Stimulated activated CD4-positive, alpha-beta T cell treated with anti-CD3 and anti-CD28 coated beads, TNF-alpha, amount 100 ng/mL, for 48 hours (primary cell): ENCODE measurements around the gene PRKAG2.

Experiments
- DNase-seq, 3 donors: peaks; one replicate each; pipeline ENCODE4 v3.0.0-alpha.2; 2020; ENCODE audit warnings: low read depth in 3 of 3

The PRKAG2 gene

DNA sequence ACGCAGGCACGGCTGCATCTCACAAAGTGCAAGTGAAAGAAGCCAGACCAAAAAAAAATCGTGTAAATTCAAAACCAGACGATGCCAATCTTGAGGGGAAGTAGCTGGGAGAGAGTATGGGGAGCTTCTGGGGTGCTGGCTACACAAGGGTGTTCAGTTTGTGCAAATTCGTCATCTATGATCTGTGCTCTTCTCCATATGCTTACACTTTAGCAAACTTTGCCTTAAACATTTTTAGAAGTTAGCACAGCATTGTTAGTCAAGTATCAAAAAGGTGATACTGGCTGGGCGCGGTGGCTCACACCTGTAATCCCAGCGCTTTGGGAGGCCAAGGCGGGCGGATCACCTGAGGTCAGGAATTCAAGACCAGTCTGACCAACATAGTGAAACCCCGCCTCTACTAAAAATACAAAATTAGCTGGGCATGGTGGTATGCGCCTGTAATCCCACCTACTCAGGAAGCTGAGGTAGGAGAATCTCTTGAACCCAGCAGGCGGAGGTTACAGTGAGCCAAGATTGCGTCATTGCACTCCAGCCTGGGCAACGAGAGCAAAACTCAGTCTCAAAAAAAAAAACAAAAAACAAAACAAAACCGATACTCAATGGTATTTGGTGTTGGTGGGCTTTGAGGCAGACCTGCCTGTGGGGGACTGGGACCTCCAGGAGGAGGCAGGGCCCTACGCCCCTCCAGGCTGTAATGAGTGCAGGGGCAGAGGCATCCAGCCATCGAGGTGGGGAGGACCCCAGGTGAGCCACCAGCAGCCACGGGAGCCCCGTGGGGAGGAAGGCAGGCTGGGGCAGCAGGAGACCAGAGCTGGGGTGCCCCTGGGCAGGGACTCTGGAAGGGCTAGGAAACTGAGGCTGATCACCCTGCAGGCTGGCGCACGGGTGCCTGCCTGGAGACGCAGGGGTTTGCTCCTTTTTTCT, 150.0 kb downstream of the PRKAG2 start:
- no peak for DNase-seq

DNA sequence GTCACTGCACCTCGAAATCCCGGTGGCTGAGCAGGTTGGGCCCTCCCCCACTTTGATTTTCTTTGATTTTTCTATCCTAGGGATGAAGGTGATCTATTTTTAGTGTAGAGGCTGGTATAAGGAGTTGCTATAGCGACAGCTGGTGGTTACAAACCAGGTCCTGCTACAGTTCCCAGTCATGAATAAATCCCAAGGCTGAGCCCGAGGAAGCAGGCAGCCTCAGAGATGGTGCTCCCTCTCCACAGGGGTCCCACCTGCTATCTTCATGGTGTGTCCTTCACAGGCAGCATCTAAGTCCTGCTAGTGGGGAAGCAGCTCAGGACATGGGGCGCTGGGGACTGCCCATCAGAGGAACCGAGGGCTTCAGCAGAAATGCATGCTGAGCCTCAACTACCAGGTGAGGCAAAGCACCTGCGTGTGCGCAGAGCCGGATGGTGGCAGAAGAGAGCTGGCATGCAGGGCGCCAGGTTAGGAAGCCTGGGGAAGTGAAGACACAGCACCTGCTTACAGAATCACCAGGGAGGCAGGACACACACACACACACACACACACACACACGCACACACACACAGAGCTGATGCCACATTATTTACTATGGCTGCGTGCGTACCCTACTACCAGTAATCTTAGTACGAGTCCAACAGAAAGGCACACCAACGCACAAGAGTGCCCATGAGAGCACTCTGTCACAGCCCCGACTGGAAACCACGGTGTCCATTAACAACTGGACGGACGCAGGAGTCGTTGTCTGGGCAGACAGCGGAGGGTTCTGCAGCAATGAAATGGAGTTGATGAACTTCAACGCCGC, 150.9 kb downstream of the PRKAG2 start:
- DNase-seq: no peak

DNA sequence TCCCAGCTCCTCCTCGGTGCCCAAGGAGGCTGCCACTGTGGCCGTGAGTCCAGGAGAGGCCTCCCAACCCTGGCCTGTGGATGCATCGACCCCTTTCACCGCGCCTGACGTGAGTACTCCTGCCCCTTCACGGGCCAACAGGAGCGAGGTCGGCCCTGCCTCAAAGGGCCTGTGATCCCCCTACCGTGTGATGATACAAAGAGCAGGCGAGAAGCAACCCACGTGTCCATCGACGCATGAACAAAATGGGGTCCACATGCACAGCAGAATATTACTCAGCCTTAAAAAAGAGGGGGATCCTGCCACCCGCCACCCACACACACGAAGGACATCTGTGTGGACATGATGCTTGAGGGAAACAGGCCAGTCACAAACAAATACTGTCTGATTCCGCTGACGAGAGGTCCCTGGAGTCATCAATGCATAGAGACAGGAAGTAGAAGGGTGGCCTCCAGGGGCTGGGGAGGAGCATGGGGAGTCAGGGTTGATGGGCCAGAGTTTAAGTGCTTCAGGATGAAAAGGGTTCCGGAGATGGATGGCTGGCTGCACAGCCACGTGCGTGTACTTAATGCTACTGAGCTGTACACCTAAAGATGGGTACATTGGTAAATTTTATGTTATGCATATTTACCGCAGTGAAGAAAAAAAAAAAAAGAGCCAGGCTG, 151.9 kb downstream of the PRKAG2 start:
- no peak for DNase-seq

DNA sequence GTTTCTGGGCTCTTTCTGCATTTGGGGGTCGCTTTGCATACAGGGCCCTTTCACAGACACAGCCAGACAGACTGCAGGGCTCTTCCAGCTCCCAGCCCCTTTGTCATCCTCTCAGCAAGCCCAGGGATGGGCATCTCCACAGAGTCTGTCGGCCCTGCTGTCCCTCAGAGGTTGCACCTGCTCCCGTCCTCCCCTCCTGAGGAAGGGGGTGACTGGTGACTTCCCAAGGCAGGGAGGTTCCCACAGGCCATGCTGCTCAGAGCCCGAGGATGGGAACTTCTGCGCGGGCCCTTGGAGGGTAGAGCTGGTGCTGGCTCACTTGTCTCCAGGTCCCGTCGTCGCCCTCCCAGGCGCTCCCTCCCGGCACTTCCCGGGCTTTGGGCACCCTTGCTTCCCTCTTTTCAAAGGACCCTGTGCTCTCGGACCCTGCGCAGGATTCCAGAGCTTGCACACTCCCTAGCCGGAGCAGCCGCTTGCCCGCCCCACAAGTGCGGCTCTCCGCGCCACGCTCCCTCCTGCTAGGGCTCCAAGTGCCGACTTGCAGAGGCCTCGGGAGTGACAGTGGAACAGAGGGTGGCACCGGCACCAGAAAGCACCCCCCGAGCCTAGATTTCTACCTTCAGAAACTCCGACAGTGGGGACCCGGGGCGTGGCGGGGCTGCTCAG, 152.5 kb downstream of the PRKAG2 start:
- DNase-seq: no peak

DNA sequence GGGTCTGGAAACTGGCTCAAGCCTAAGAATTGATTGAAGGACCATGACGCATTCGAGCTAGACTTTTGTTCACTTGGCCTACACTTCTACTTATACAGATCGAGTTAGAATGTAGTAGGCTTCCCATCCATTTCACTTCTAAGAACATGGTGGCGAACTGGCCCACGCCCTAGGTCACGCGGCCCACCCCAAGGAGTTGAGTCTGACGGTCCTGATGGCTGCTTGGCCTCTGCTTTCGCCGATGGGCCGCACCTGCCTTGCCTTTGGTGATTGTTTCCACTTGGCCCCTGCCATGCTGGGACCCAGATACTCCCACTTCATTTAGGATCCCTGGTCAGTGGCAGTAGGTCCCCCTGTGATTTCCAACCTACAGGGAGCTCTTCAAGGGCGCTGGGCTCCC, 153.6 kb downstream of the PRKAG2 start:
- DNase-seq: no peak

DNA sequence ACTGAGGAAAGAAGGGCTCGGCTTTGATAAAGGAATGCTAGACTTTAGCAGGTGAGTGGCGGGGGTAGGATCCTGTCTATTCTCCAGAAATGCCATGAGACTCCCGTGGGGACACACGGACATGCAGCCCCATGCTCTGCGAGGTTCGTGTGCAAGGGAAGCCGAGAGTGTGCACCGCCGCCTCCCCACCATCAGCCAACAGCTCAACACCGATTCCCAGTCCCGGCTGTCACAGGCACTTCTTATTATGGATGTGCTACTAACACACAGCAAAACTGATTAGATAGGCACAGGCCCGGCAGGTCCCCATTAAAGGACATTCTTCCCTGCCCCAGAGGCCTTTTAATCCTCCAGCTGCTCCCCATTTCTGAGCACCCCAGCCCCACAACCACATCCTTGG, 154.4 kb downstream of the PRKAG2 start:
- DNase-seq: no peak

DNA sequence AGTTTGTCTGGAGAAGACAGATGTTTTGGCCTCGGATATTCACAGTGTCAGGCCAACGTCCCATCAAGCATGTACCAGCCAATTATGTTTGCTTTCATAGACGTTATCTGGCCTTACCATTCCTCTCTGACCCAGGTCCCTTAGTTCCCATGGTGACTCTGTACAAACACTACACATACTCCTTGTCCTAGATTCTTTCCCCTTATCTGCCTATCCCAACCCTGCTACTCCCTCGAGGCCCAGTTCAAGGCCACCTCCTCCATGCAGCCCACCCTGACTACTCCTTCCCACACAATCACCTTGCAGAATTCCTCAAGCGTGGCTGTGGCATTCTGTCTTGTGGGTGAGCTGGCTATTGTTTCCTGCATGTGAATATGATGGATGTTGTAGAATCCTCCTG, 155.2 kb downstream of the PRKAG2 start:
- DNase-seq: no peak

DNA sequence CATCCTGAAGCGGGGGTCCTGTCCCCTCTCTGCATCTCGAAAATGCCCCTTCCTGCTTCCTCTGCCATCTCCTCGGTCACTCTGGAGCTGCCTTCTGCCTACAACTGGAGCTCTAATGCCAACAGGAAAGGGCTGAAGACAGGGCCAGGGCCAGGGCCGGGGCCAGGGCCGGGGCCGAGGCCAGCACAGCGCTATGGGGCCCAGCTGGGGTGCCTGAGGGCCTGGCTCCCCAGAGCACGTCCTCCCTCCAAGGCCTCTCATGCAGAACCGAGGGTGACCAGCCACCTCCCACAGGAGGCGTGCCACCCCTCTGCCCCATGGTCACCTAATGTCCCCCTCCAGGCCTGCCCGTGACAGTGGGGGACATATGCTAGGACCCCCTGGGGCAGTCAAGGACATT, 155.7 kb downstream of the PRKAG2 start:
- DNase-seq: no peak

DNA sequence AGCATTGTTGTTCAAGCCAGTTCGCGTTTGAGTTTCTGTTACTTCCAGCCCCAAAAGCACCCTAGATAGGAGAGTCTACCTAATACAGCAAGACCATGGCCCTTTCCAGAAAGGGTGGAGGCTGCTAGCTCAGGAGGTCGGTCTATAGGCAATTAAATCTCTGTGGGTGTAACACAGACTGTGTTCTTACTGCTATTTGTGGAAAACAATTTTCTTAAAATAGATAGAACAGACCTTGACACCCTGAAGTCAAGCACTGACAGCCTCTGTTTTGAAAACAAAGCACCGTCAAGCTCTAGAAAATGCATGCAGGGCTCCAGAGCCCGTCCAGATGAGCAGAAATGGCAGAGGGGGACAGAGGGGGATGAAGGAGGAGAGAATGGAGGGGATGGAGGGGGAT, 156.6 kb downstream of the PRKAG2 start:
- no peak for DNase-seq

DNA sequence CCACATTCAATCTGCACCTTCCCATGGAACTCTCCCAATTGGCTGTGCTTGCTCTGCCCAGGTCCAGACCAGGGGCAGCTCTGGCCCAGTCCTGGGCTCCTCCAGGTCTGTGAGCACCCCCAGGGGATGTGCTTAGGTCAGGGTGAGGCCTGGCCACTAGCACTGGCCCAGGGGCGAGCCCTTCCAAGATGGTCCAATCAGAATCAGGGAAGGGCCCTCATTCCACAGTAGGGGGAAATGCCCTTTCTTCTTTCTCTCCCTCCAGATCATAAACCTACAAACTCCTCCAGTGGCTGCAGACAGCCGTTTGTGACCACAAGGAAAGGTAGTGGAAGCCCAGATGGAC, 157.0 kb downstream of the PRKAG2 start:
- no peak for DNase-seq

DNA sequence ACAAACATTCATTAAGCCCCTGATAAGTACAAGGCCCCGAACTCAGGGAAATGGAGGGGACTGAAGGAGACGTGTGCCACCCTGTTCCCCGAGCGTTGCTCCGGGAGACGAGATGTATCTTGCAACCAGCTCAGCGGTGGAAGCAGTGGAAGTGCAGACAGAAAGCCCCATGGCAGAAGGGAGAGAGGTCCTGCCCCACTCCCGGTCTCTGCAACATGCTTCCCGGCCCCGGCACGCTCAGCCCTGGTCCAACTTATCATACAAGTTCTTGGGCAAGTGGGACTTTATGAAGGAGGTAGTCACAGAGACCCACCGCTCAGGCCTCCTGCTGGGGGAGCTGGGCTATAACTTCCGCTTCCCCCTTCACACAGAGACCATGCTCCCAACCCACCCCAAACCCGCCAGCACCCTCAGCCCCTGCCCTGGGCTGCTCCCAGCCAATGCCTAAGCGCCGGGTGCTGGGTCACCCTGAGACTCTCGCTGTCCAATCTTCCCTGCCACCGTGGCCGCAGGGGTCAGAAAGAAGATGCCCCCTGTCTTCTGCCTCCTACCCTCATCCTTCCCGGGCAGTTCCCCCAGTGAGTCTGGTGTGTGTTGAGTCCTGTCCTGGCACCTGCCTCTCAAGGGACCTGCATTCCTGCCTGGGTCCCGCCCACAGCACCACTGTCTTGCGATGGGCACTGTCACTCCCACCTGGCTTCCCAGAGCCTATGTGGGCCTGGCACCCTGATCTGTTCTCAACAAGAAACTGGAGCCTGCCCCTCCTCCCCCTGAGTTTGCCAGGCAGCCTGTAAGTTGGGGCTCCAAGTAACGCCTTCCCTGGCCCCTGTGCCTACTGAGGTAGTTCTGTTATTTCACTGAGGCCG, 157.7 kb downstream of the PRKAG2 start:
- no peak for DNase-seq

DNA sequence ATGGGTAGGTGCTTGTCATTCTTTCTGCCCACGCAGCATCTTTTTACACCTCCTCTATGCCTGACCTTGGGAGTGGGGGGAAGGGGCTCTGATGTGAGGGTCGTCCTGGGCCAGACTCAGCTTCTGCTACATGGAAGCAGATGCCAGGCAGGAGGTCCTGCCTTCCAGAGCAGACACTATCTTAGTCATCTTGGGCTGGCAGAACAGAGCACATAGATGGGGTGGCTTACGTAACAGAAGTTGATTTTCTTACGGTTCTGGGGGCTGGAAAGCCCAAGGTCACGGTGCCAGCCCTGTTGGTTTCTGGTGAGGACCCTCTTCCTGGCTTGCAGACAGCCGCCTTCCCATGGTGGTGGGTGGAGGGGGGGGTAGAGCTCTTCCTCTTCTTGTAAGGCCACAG, 159.0 kb downstream of the PRKAG2 start:
- no peak for DNase-seq

DNA sequence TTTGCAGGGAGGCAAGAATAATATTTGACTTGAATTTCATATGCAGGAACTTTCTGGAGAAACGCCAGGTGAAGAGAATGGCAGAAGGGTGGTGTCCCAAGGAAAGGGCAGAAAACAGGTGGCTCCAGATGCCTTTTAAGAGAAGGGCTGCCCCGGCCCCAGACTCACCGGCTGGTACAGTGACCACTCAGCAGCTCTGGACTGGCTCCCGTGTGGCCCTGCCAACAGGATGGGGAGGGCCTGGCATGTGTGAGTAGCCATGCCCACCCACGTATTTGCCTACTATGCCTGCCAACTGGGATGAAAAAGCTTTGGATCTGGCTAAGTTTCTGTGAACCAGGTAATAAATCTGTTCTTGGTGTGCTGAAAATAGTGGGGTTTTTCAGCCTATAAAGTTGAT, 159.5 kb downstream of the PRKAG2 start:
- DNase-seq: no peak

DNA sequence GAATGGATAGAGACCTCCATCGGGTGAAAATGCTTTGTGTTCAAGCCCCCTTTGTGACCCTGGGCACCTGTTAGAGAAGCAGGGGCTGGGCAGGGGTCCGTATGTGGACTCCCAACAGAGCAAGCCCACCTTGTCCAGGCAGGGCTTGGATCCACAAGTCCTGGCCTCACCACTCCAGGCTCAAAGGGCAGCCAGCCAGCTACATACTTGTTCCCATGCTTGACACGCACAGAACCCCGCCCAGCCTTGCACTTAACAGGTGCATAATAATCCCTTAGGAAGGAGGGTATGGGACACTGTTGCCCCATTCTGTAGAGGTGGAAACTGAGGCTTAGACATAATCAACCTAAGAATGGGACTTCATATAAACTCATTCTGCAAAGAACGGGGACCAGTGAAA, 160.6 kb downstream of the PRKAG2 start:
- DNase-seq: no peak

DNA sequence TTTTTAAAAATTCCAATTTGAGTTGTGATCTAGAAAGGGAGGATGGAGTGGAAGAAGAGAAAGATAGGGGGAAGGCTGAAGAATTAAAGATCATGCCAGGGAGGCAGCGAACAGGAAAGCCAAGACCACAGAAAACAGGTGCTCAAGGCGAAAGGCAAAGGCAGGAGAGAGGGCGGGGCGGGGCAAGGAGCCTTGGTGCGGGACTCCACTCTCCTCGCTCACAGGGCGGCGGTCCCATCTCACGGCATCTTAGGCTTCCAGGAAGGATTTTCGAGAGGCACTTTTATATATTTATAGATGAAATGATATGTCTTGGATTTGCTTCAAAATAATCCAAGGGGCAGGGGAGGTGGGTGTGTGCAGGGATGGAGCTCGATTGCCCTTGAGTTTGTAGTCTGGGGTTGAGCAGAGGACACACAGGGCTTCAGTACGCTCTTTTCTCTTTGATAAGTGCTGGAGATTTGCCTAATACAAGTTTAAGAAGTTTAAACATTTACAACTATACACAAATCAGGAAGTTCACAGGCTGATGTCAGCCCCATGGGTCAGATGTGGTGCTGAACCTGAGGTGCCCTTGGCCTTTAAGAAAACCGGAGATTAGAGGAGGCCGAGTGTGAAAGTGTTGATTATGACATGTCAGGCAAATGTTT, 161.1 kb downstream of the PRKAG2 start:
- DNase-seq: no peak

DNA sequence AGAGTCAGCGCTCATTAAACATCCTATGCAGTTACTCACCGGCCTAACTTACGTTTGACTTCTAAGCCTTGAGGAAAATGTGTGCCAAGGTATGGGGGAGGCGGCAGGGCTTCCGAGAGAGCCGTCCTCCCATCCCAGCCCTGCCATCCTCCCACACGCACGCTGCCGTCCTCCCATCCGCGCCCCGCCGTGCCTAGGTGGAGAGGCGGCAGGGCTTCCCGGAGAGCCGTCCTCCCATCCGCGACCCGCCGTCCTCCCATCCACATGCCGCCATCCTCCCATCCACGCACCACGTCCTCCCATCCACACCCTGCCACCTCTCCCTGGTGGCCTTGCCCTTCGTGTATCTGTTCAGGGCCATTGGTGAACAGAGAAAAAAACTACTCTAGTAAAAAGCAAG, 162.7 kb downstream of the PRKAG2 start:
- no peak for DNase-seq

DNA sequence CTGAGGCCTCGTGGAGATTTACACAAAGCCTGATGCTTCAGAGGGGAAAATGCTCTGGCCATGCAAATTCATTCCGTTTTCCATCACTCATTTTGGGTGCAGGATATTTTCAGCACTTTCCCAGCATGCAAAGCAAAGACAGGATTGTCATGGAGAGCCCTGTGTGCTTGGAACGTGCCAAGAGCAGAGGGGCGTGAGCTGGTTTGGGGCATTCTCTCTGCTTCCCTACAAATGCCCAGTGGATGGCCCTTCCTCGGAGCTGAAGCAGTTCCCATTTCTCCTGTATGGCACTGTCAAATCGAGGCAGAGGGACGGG, 164.1 kb downstream of the PRKAG2 start:
- DNase-seq: no peak

DNA sequence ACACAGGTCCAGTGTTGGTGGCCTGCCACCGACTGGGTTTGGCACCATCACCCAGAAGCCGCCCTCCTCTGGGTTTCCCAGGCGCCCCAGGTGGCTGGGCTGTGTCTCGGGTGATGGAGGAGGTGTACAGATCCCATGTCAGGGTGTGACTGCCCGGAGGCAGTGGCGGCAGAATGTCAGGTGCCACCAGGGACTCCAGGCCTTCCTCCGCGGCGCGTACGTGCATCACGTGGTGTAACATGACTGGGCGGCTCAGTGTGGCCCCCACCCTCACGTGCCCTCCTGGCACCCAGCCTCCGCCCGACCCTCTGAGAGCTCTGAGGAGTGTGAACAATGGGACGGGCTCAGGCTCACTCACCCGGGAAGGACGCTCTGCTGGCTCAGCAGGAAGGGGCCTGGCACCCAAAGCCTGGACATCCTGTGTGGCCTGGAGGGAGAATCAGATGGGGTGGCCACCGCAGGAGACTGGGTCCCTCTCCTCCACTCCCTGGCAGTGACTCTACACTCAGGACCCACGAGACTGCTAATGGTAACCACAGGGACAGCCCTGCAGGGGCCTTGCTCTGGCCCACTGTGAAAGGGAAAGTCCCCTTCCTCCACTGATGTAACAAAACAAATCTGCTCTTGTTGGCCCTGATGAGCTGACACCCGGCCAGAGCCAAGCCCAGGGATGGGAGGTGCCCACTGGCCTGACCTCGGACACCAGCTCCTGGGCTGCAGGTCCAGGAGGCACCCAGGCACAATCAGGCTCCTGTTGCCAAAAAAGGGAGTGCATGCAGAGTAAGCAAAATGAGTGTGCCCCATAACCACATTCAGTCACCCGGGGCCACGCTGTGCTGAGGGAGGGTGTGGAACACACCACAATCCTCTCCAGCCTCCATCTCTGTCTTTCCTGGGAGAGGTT, 164.8 kb downstream of the PRKAG2 start:
- DNase-seq: no peak

DNA sequence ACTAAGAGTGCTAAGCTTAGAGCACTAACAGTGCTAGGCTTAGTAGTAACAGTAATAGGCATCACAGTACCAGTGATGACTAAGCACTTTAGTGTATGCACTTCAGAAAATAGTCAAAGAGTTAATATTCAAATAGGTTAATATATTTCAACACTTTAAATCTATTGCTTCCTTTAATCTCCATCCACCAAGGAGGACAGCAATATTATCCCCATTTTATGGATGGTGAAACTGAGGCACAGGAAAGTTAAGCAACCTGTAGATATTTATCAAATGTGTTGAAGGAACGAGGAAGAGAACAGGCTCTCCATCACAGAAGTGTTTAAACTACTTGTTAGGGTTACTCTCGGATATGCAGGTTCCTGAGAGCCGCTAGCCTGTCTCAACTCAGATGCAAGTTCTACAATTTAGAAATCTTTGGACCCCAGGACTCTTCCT, 165.5 kb downstream of the PRKAG2 start:
- DNase-seq: no peak
